ENCODE data around the gene GALNT9.

GRCh38 chr12:132168311-132169031 is 160.9 kb downstream of the GALNT9 start:
- no peak for TF ChIP-seq CTCF (IDR thresholded peaks at IDR 0.05)
- no peak for TF ChIP-seq POLR2A (IDR thresholded peaks at IDR 0.05)
